ENCODE results near the gene ATP2A3.

Gene ATP2A3

DNA sequence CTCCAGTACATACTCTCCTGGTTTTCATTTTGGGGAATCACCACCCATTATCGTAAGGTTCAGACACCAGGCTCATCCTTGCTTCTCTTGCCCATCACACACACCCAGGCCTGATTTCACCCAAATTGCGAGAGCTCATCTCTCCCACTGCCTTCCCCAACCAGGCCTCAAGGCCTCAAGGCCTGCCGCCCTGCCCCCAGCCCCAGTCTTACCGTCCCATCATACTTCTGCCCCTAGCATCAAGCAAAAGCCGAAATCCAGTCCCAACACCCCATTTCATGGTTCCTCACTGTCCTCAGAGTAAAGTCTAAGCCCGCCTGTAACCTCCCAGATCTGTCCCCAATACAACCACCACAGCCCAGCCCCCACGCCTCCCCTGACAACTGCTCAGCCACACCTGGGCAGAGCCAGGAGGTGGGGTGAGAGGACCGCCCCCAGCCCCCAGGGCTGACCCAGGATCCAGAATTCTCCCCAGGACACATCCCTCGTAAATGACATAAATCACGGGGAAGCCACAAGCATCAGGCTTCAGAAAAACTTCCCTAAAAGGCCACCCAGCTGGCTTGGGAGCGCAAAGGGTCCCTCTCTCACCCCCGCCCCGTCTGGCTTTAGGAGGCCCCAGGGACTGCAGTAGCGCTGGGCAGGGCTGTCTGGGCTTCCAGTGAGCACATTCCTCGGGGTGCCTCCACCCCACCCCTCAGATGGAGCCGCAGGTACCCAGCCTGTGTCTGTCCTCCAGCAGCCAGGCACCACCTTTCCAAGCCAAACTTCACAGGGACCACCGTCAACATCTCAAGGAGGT is 38.4 kb downstream of the ATP2A3 start:
- DNase-seq = no peak

DNA sequence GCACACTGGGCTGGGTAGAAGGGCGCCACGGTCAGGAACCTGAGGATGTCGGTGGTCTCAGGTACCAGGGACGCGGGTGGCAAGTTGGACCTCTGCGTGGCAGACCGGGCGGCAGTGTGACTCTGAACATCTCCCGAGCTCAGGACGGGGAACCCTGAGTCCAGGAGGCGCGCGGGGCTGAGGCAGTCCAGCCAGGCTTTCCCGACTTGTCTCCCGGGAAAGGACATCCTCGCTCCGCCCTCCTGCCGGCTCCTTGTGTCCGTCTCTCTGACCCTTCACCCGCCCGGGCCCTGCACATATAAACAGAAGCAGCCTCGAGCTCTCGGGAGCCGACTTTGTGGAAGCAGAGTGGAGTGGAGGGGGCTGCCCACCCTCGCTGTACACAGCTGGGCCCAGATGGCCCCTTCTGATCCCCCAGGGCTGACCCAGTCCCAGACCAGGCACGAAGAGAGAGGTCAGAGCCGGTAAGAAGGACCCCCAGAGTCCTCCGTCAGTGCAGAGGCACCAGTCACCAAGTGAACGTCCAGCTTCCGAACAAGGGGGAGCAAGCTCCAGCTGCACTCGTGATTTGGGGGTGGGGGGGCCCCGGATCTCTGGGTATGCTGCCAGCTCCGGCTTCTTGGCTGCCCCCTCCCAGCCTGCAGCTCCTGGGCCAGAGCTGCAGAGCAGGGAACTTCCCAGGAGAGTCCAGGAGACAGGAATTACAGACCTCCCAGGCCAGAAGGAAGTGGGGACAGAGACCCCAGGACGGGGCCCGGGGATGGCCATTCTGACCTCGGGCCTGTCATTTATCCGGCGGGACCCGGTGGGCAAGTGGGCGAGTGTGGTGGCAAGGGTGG is 39.5 kb downstream of the ATP2A3 start:
- DNase-seq = no peak

GRCh38 chr17:3923466-3924190 is 40.6 kb downstream of the ATP2A3 start:
- no peak for DNase-seq

- no peak for DNase-seq
Measured at GRCh38 chr17:3922765-3923164, 41.5 kb downstream of the ATP2A3 start.

- DNase-seq = no peak
Measured at GRCh38 chr17:3921502-3922319, 42.5 kb downstream of the ATP2A3 start.

- DNase-seq = no peak
Measured at GRCh38 chr17:3921006-3921405, 43.2 kb downstream of the ATP2A3 start.

DNA sequence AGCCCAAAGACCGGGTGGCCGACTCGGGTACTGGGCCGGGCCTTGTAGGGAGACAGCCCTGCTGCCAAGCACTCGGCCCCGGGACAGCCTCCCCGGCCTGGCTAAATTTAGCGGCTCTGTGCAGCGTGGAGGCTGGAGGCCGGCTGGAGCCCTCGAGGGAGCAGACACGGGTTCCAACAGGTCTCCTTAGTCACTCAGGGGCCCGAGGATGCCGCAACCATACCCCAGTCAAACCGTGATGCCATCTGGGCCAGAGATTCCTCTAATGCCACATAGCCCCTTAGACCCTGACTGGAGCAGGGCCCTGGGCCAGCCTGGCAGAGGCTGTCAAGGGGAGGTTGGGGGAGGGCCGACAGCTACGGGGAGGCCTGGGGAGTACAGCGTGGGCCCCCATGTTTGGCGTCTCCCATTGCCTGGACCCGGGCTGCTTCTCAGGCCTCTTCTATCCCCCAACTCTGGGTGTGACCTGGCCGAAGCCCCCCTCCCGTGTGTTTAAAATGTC is 45.1 kb downstream of the ATP2A3 start:
- no peak for DNase-seq

- no peak for DNase-seq
Measured at GRCh38 chr17:3918372-3919122, 45.7 kb downstream of the ATP2A3 start.

- DNase-seq = no peak
Measured at GRCh38 chr17:3917391-3917931, 46.8 kb downstream of the ATP2A3 start.

DNA sequence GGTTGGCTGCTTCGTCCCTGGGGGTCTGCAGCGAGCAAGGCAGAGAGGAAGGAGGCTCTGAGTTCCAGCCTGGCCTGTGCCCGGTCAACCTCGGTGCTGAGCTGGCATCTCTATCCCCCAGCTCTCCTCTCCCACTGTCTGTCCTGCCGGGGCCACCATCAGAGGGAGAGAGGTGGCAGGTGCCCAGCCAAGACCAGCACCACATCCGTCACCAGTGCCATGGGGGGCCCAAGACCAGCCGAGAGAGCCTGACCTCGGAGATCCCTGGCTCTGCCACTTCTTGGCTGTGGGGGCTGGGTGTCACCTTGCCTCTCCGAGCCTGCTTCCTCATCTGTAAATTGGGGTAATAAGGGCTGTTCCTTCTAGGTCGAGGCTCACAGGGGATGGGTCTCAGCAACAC is 47.4 kb downstream of the ATP2A3 start:
- DNase-seq = no peak

DNA sequence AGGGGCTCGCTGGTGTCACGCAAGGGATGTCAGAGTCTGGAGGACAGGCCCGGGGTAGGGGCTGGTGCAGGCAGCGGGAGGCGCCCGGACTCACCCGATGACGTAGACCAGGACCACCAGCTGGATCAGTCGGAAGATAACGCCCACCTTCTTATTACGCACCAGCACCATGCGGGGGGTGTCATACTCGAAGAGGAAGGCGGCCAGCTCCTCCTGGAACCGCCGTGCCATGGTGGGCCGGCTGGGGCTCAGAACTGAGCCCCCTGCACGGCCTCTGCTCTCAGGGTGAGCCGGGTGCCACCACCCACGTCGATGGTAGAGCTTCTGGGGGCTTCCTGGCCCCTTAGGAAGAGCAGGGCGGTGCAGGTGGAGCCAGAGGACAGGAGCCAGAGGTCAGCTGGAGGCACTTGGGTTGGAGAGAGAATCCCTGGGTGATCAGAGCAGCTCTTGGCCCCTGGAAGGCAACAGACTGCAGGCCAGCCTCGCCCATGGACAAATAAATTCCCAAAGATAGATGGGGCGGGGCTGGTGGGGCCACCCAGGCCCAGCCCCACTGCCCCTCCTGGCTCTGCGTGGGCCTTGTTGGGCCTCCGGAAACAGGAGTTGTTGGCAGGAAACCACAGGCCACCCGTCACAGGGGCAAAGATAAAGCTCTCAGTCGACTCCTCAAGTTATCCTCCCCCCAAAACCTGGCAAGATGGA is 48.1 kb downstream of the ATP2A3 start, which contains the start of gene P2RX1:
Gene P2RX1, minus strand, starts transcription at position 471 of the 702 bp plus-strand sequence. Its CDS starts 240 bp downstream, at position 231.
- DNase-seq = peak in 3 of 5 experiments; percentile 17 to 80 (median 44)

- no peak for DNase-seq
Measured at GRCh38 chr17:3915581-3915994, 48.6 kb downstream of the ATP2A3 start.

- DNase-seq = no peak
Measured at GRCh38 chr17:3914312-3914670, 49.9 kb downstream of the ATP2A3 start.

- peak; percentile 62 to 78 (median 69) for DNase-seq
Measured at GRCh38 chr17:3913531-3914311, 50.5 kb downstream of the ATP2A3 start.

DNA sequence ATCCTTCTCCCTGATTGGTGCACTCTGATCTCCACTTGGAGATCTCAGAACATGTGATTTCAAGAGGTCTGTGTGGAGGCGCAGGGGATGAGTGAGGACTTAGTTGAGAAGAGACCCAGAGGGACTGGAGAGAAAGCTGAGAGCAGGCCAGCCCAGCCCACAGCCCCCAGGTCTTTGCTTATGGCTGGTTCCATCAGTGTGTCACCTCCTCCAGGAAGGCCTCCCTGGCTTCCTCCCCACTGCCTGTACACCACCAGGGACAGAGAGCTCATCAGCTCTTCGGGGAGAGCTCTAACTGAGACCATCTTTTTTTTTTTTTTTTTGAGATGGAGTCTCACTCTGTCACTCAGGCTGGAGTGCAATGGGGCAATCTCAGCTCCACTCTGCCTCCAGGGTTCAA is 51.4 kb downstream of the ATP2A3 start:
- no peak for DNase-seq

DNA sequence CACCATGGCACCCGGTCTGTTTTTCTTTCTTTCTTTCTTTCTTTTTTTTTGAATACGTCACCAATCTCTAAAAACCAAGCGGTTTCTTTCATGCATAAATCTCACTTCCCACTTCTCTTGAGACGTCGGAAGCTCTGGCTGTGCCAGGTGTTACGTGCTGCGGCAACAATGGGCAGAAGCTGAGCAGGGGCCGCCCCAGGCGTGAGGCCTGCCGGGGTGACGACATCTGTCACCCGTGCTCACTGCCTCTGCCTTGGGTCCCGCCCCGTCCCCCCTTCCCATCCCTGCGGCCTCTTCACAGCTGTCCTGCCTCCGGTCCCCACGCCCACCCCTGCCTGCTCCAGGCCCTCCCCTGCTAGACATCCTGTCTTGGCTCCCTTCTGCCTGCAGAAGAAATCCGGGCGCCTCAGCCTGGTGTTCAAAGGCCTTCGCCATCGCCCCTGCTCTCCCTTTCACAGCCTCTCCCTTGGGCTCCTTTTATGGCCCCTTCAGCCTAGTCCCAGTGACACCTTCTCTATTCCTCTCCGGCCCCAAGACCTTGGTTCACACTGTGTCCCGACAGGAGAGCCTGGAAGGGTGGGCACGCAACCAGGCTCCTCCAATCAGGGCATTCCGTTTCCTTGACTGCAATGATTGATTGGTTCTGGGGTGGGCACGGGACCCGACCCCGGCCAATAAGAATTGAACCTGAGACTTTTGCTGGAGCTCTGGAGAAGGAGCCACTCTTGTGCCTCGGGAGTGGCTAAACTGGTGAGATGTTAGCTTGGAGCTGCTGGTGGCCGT is 52.8 kb downstream of the ATP2A3 start:
- DNase-seq = peak in 4 of 5 experiments; percentile 32 to 90 (median 72)

DNA sequence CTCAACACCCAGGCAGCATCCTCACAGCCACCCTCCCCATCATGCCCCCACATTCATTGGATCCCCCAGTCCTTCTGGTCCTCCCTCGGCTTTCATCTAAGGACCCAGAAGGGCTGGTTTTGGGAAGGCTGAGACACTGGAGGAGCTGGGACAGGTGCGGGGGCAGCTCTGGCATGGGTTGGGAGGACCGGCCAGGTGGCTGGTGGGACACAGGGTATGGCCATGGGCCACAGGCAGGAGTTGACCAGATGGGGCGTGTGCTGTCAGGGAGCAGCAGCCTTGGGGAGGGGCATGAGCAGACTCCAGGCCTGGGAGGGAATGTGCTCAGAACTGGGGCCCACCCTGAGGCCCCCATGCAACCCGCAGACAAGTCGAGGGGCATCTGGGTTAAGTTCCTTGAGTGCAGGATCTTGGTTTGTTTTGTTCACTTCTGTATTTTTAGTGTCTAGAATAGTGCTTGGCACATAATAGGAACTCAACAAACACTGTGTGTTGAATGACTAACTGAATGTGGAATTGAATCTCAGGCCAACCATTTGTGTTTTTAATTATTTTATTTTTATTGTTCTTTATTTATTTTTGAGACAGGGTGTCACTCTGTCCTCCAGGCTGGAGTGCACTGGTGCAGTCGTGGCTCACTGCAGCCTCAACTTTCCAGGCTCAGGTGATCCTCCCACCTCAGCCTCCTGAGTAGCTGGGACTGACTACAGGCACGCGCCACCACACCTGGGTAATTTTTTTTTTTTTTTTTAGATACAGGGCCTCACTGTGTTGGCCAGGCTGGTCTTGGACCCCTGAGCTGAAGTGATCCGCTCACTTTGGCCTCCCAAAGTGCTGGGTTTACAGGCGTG is 53.6 kb downstream of the ATP2A3 start:
- no peak for DNase-seq

DNA sequence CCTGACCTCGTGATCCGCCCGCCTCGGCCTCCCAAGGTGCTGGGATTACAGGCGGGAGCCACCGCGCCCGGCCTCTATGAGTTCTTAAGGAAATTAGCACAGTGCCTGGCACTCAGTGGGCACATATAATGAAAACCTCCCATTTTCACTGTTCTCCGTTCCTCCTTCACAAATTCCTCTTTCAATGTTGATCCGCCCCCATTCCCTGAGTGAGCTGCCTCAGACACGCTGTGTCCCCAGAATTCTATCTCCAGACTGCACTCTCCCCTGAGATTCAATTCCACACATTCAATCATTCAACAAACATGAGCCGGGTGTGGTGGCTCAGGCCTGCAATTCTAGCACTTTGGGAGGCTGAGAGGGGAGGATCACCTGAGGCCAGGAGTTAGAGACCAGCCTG is 55.0 kb downstream of the ATP2A3 start:
- no peak for DNase-seq

Data from T-helper 2 cell (primary cell).